ENCODE data around the gene MFAP2.

DNA sequence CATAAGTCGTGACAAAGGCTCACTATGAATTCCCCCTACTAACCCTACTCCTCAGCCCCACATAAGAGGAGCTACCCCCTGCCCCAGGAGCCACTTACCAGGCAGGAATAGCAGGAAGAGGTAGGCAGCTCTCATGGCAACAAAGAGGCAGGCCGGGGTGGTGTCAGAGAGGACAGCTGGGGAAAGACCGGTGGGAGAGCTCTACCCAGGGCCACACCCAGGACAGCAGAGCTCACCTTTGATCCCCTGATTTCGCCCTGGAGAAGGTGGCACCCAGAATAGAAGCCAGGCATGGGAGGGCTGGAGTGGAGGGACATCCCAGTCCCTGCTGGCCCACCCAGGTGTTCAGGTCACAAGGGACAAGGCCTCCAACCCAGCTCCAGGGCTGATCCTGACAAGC, 2.3 kb downstream of the MFAP2 start:
- TF ChIP-seq CTCF (IDR thresholded peaks at IDR 0.05) (no peak), POLR2A (IDR thresholded peaks at IDR 0.05) (no peak)

All from tibial nerve (tissue), 3 donors.